ENCODE results near the gene PRR27.
"Not testable (repeated sequence)": the region's sequence is repeated elsewhere in the genome, so short reads cannot be mapped to it uniquely, and the experiment has no call there.

GRCh38 chr4:70212752-70213151 lies 58.7 kb downstream of the PRR27 start:
- not testable (repeated sequence) for TF ChIP-seq CTCF (IDR thresholded peaks at IDR 0.05; ENCODE audit: insufficient read depth, low read length); POLR2AphosphoS5 (IDR thresholded peaks at IDR 0.05; ENCODE audit: low read depth); REST (IDR thresholded peaks at IDR 0.05; ENCODE audit: insufficient replicate concordance, low read depth); SPI1 (IDR thresholded peaks at IDR 0.05; ENCODE audit: borderline replicate concordance, low read depth)
